Measurements from ENCODE around the gene SNRPB. TPM values are rescaled to one million over a fixed set of nuclear protein-coding genes. Genes with fewer than 3 reads are reported as not detected.

SNRPB gene
- total and polyA plus RNA-seq, 2 experiments from 2014 or later: 784 to 785 TPM

DNA sequence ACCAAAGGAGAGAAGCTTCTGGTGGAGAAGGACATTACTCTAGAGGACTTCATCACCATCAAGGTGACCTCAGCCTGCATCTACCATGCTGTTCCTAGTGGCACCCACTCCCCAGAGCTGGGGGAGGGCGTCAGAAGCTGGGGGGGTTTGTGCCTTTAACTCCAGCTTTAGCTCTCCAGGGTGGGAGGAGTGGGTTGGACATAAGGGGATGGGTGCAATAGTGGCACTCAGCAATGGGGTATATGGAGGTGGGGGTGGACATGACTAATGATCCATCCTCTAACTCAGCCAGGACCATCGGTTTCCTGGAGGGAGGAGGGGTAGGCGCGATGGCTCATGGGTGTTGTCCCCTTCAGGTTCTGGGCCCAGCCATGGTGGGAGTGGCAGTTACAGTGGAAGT, 40.1 kb downstream of the SNRPB start:
- Histone ChIP-seq H3K36me3 (ENCODE audit: insufficient read depth) (no peaks in the 10 kb centered on the region), H2AFZ (no peak overlapping the region), H3K27ac (ENCODE audit: low read depth) (no peak overlapping the region), H3K4me2 (no peak overlapping the region), H3K4me1 (ENCODE audit: insufficient read depth) (no peaks in the 10 kb centered on the region), H3F3A (replicated peaks; ENCODE audit: low read depth) (no peaks in the 10 kb centered on the region), H3K79me2 (replicated peaks; ENCODE audit: insufficient read depth) (no peaks in the 10 kb centered on the region), H3K4me3 (no peak overlapping the region), H4K20me1 (replicated peaks; ENCODE audit: insufficient read depth) (no peaks in the 10 kb centered on the region), H3K27me3 (ENCODE audit: insufficient read depth) (no peaks in the 10 kb centered on the region), H3K9me2 (ENCODE audit: insufficient read depth) (0 out of 2 replicates have a peak, but pooled peaks cover 4% of the 10 kb centered on the region)
- Mint-ChIP-seq H3K4me1 (no peaks in the 10 kb centered on the region), H3K27ac (no peak overlapping the region), H3K27me3 (ENCODE audit: insufficient read depth, low read depth, poor library complexity) (peaks cover 6% of the 10 kb centered on the region), H3K36me3 (ENCODE audit: low read depth) (no peaks in the 10 kb centered on the region), H3K4me3 (no peak overlapping the region), H3K9me3 (no peaks in the 10 kb centered on the region)
- ATAC-seq (no peak), DNase-seq (ENCODE audit: low spot score) (no peak)
- TF ChIP-seq, protein P1, sequence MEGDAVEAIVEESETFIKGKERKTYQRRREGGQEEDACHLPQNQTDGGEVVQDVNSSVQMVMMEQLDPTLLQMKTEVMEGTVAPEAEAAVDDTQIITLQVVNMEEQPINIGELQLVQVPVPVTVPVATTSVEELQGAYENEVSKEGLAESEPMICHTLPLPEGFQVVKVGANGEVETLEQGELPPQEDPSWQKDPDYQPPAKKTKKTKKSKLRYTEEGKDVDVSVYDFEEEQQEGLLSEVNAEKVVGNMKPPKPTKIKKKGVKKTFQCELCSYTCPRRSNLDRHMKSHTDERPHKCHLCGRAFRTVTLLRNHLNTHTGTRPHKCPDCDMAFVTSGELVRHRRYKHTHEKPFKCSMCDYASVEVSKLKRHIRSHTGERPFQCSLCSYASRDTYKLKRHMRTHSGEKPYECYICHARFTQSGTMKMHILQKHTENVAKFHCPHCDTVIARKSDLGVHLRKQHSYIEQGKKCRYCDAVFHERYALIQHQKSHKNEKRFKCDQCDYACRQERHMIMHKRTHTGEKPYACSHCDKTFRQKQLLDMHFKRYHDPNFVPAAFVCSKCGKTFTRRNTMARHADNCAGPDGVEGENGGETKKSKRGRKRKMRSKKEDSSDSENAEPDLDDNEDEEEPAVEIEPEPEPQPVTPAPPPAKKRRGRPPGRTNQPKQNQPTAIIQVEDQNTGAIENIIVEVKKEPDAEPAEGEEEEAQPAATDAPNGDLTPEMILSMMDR (conservative IDR thresholded peaks at IDR 0.05; ENCODE audit: low read depth in 2 of 2): no peak
- TF ChIP-seq ETS1 (IDR thresholded peaks at IDR 0.05): no peak
- TF ChIP-seq EZH2 (IDR thresholded peaks at IDR 0.05; ENCODE audit: low read depth, unreplicated experiment): no peak
- TF ChIP-seq ZNF114 (CRISPR knock-in tag; IDR thresholded peaks at IDR 0.05): no peak
- TF ChIP-seq STAT1 (IDR thresholded peaks at IDR 0.05; ENCODE audit: unreplicated experiment): no peak
- TF ChIP-seq NANOG (IDR thresholded peaks at IDR 0.05; ENCODE audit: borderline replicate concordance): no peak
- TF ChIP-seq ZNF331 (CRISPR knock-in tag; IDR thresholded peaks at IDR 0.05; ENCODE audit: low read depth): no peak
- TF ChIP-seq JUNB (IDR thresholded peaks at IDR 0.05; ENCODE audit: unreplicated experiment): no peak
- TF ChIP-seq CREB1 (CRISPR knock-in tag; IDR thresholded peaks at IDR 0.05; ENCODE audit: low read depth): no peak
- TF ChIP-seq EZH2phosphoT487 (IDR thresholded peaks at IDR 0.05; ENCODE audit: unreplicated experiment): no peak
- TF ChIP-seq POLR2AphosphoS5 (IDR thresholded peaks at IDR 0.05; ENCODE audit: low read depth): no peak
- no peak for TF ChIP-seq REST (IDR thresholded peaks at IDR 0.05; ENCODE audit: unreplicated experiment)
- TF ChIP-seq ZNF462 (CRISPR knock-in tag; IDR thresholded peaks at IDR 0.05): no peak
